GM12878 (cell line): Measurements from ENCODE around the gene ATP6V1G3. TPM values are rescaled to one million over a fixed set of nuclear protein-coding genes. Genes with fewer than 3 reads are reported as not detected.

Experiments used
- ATAC-seq: fragments of 200-7000 bp; cut with Tn5 transposase; 3 replicates; pipeline ENCODE4 v1.9.1; 2020; ENCODE audit warnings: mild to moderate bottlenecking, moderate library complexity
- BruUV-seq: library from RNA; stranded (reverse); fragments of 400-500 nt; replicated peaks from 2 replicates; lab custom pipeline; 2021; lab: Mats Ljungman, UMichigan
- CTCF ChIA-PET: fragments of 300-600 bp; sonication (Branson Sonifier 250); formaldehyde crosslinking; extraction: SDS; loops from one replicate; lab custom pipeline; 2021; ENCODE audit warnings: inconsistent platforms; lab: Yijun Ruan, JAX
- POLR2A ChIA-PET: fragments of 350-600 bp; formaldehyde crosslinking; extraction: SDS; loops from one replicate; lab custom pipeline; 2021; ENCODE audit warnings: inconsistent platforms; lab: Charles Lee
- RAD21 ChIA-PET: fragments of 300-600 bp; sonication (Branson Sonifier 250); formaldehyde crosslinking; loops from one replicate; lab custom pipeline; 2023; ENCODE audit warnings: antibody characterized with exemption; ENCODE audit not compliant: unreplicated experiment; lab: Charles Lee
- SMC1A ChIA-PET: fragments of 300-600 bp; sonication (Branson Sonifier 250); formaldehyde crosslinking; loops from one replicate; lab custom pipeline; 2023; ENCODE audit not compliant: unreplicated experiment, uncharacterized antibody; lab: Charles Lee
- DNase-seq: peaks from one replicate; pipeline ENCODE4 v3.0.0-alpha.2; 2011; ENCODE audit warnings: low read depth, low spot score
- FAIRE-seq: peaks from 3 replicates; lab custom pipeline; 2011; peaks lifted over from hg19 to GRCh38; lab: Jason Lieb, UNC
- H2AFZ ChIP-seq: 2 replicates; pipeline ENCODE4 v1.6.0; 2011; ENCODE audit warnings: low read depth, low read length, control low read depth; ENCODE audit not compliant: control insufficient read depth
- H3K27ac ChIP-seq: 2 replicates; pipeline ENCODE4 v1.5.1; 2011; ENCODE audit warnings: control low read depth; ENCODE audit not compliant: control insufficient read depth, insufficient read depth
- H3K27me3 ChIP-seq, 2 experiments: replicated peaks in 1 of 2; 2 replicates each; pipeline versions ENCODE4 v1.6.0 to v1.6.1; 2011; ENCODE audit warnings: low read length in 1 of 2; ENCODE audit not compliant: control insufficient read depth in 2 of 2, insufficient read depth in 2 of 2
- H3K36me3 ChIP-seq, 2 experiments: 2 replicates each; pipeline ENCODE4 v1.5.1; 2011; ENCODE audit warnings: low read length in 1 of 2; ENCODE audit not compliant: control insufficient read depth in 2 of 2, insufficient read depth in 2 of 2
- H3K4me1 ChIP-seq: 2 replicates; pipeline ENCODE4 v1.6.1; 2011; ENCODE audit warnings: mild to moderate bottlenecking, low read length, moderate library complexity, mixed read lengths; ENCODE audit not compliant: control insufficient read depth, insufficient read depth
- H3K4me2 ChIP-seq: 2 replicates; pipeline ENCODE4 v1.6.0; 2011; ENCODE audit warnings: control low read depth; ENCODE audit not compliant: control insufficient read depth, insufficient read depth
- H3K4me3 ChIP-seq: fragments of 200-600 bp; sonication (generic); 2 replicates; pipeline ENCODE4 v1.5.1; 2016
- H3K79me2 ChIP-seq: 2 replicates; pipeline ENCODE4 v1.6.0; 2011; ENCODE audit warnings: low read length; ENCODE audit not compliant: control insufficient read depth, insufficient read depth
- H3K9ac ChIP-seq: 2 replicates; pipeline ENCODE4 v1.8.0; 2011; ENCODE audit warnings: low read length, control low read depth, mixed read lengths; ENCODE audit not compliant: control insufficient read depth, insufficient read depth
- H3K9me3 ChIP-seq: replicated peaks from 3 replicates; pipeline ENCODE4 v1.5.1; 2011; ENCODE audit warnings: mild to moderate bottlenecking, low read length; ENCODE audit not compliant: control insufficient read depth, insufficient read depth
- H4K20me1 ChIP-seq: 2 replicates; pipeline ENCODE4 v1.6.0; 2011; ENCODE audit not compliant: control insufficient read depth, insufficient read depth
- KDM1A ChIP-seq: fragments of 200-600 bp; sonication (generic); IDR thresholded peaks from 2 replicates; pipeline ENCODE4 v1.6.1; 2016; ENCODE audit warnings: borderline replicate concordance
- NR2C2 ChIP-seq: IDR thresholded peaks from 2 replicates; pipeline ENCODE4 v1.6.1; 2011; ENCODE audit warnings: borderline replicate concordance, low read depth; ENCODE audit not compliant: control insufficient read depth, insufficient read length
- PAX5 ChIP-seq: IDR thresholded peaks from 2 replicates; pipeline ENCODE4 v1.6.1; 2011; ENCODE audit warnings: low read depth, low read length, borderline replicate concordance
- SIX5 ChIP-seq: IDR thresholded peaks from 2 replicates; pipeline ENCODE4 v1.6.1; 2011; ENCODE audit warnings: mild to moderate bottlenecking, low read depth, low read length, moderate library complexity; ENCODE audit not compliant: severe bottlenecking
- SRF ChIP-seq, 2 experiments: IDR thresholded peaks; 2 replicates each; pipeline ENCODE4 v1.6.1; 2011; ENCODE audit warnings: low read depth in 2 of 2, low read length in 2 of 2, mild to moderate bottlenecking in 1 of 2, moderate library complexity in 1 of 2
- ZNF274 ChIP-seq: IDR thresholded peaks from one replicate; pipeline ENCODE4 v1.8.0; 2011; ENCODE audit not compliant: insufficient read length, insufficient read depth
- ZZZ3 ChIP-seq: IDR thresholded peaks from 2 replicates; pipeline ENCODE4 v1.6.1; 2011; ENCODE audit warnings: low read depth; ENCODE audit not compliant: control insufficient read depth, insufficient read length
- WGBS: methylation state at CpG from one replicate; pipeline ENCODE4 v1.1.6; 2016; ENCODE audit warnings: low lambda C conversion rate; ENCODE audit not compliant: insufficient replicate concordance, insufficient coverage; ENCODE audit errors: missing lambda C conversion rate; 5-methylcytosine and 5-hydroxymethylcytosine counted together
- in situ Hi-C: fragments of 300-500 bp; cut with MboI; formaldehyde crosslinking; loops from 9 replicates; pipeline ENCODE4 v1.14.3; 2018; ENCODE audit warnings: mixed read lengths
- intact Hi-C: fragments of 100-400 bp; cut with micrococcal nuclease; formaldehyde crosslinking; loops from one replicate; pipeline ENCODE4 v1.14.2; 2022; ENCODE audit not compliant: unreplicated experiment
- polyA plus RNA-seq, 11 experiments: library from polyadenylated mRNA; depleted of rRNA in 4 of 11; unstranded in 6 of 11; stranded (reverse) in 5 of 11; fragments of >200 nt; fragmentation: Nextera tagmentation in 4 of 11; fragmentation: Illumina TruSeq in 1 of 11; extraction: Ambion mirVana in 4 of 11; extraction: Trizol in 1 of 11; gene quantifications; 1 replicate in 1 of 11; 2 replicates in 10 of 11; pipeline versions ENCODE4 v1.2.1 to v1.2.3, GENCODE V29; 2011 to 2016; ENCODE audit warnings: inconsistent platforms in 2 of 11, missing spikeins in 2 of 11, low read depth in 1 of 11
- total RNA-seq, 4 experiments: library from RNA; depleted of rRNA in 3 of 4; stranded (reverse); fragments of >200 nt in 3 of 4; fragmentation: Illumina TruSeq in 1 of 4; extraction: Trizol in 1 of 4; gene quantifications; 2 replicates each; pipeline versions ENCODE4 v1.2.1 to v1.2.3, GENCODE V29; 2013 to 2021

Gene ATP6V1G3
- total and polyA plus RNA-seq, 10 of the 15 experiments (the other 5 are each of a cell fraction or from before 2014, with no cell fraction given), result 0.22 TPM; not detected in 9

DNA sequence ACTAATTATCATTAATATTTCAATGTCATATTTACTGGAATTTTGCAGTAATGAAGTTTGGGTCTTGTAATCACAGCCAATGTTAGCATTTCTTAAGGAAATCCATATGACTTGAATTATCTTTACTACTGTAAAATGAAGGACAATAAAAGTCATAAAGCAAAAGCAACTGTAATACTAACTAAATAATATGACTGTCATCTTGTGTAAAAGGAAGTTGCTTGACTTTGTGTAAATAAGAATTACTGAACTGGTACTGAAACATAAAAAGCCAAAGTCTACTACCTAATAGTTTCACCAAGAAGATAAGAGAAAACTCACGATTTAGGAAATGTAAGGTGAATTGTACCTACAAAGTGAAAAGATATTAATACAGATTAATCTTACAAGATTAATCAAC lies 57.5 kb downstream of the ATP6V1G3 start:
- Histone ChIP-seq H3K9ac (no peak overlapping the region), H3K27me3 (no peaks in the 10 kb centered on the region), H3K4me2 (no peak overlapping the region), H3K4me3 (no peak overlapping the region), H3K27ac (no peak overlapping the region), H3K36me3 (no peaks in the 10 kb centered on the region), H4K20me1 (no peaks in the 10 kb centered on the region), H3K79me2 (no peaks in the 10 kb centered on the region), H2AFZ (no peak overlapping the region), H3K4me1 (no peaks in the 10 kb centered on the region), H3K9me3 (no peaks in the 10 kb centered on the region; the same call in 2 of the 3 replicates)
- in situ Hi-C loops, result no loop called here
- intact Hi-C loops, result no loop called here
- RAD21 ChIA-PET, result no interaction called here
- FAIRE-seq (no peak), ATAC-seq (no peak), DNase-seq (no peak)
- CTCF ChIA-PET, result no interaction called here
- no peak for TF ChIP-seq PAX5
- BruUV-seq, result no TSS peak
- POLR2A ChIA-PET, result no interaction called here
- SMC1A ChIA-PET, result no interaction called here
- 86% methylated on average over 1 of the region's 1 CpG for WGBS

- H3K36me3 ChIP-seq, result no peaks in the 10 kb centered on the region
- no peak overlapping the region for H3K9ac ChIP-seq
- RAD21 ChIA-PET, result interaction anchor here (1.5 kb wide), 1 partner anchor 215 kb away, joined by 5 read pairs; no protein-coding TSS in a partner anchor
- no peak overlapping the region for H3K27ac ChIP-seq
- POLR2A ChIA-PET, result no interaction called here
- no peaks in the 10 kb centered on the region; the same call in 2 of the 3 replicates for H3K9me3 ChIP-seq
- BruUV-seq, result no TSS peak
- FAIRE-seq (no peak), ATAC-seq (no peak), DNase-seq (no peak)
- intact Hi-C loops (no loop called here), in situ Hi-C loops (no loop called here)
- CTCF ChIA-PET, result interaction anchor here (1.8 kb wide), 1 partner anchor 205 kb away, joined by 8 read pairs; no protein-coding TSS in a partner anchor
- SMC1A ChIA-PET, result interaction anchor here (0.7 to 2.0 kb wide), 5 partner anchors 10 to 1020 kb away, joined by 3 to 11 read pairs (median 3); no protein-coding TSS in a partner anchor
- H3K27me3 ChIP-seq, result no peaks in the 10 kb centered on the region
- WGBS, result 96% methylated on average over 1 of the region's 1 CpG
- H2AFZ ChIP-seq, result no peak overlapping the region
- H3K4me2 ChIP-seq, result no peak overlapping the region
- H3K79me2 ChIP-seq, result no peaks in the 10 kb centered on the region
- TF ChIP-seq SRF (IDR thresholded peaks at IDR 0.05; ENCODE audit: low read depth in 2 of 2, low read length in 2 of 2), result no peak
- TF ChIP-seq ZNF274, result no peak
- no peak for TF ChIP-seq ZZZ3
- TF ChIP-seq KDM1A, result no peak
- TF ChIP-seq NR2C2, result no peak
- TF ChIP-seq SIX5, result no peak
- H4K20me1 ChIP-seq, result no peaks in the 10 kb centered on the region
- H3K4me1 ChIP-seq, result no peaks in the 10 kb centered on the region
- H3K4me3 ChIP-seq, result no peak overlapping the region
Observed at GRCh38 chr1:198481661-198482060, 58.8 kb downstream of the ATP6V1G3 start.
